ENCODE measurements around the gene PTDSS2. TPM values are rescaled to one million over a fixed set of nuclear protein-coding genes. Genes with fewer than 3 reads are reported as not detected.
"Not testable (repeated sequence)": the region's sequence is repeated elsewhere in the genome, so short reads cannot be mapped to it uniquely, and the experiment has no call there.

PTDSS2 gene
- polyA plus RNA-seq (2011; rRNA removed) (15.8 and 19.7 TPM in 2 replicates), polyA minus RNA-seq (2011; rRNA and poly(A)+ RNA removed) (23.7 and 37.1 TPM in 2 replicates)

DNA sequence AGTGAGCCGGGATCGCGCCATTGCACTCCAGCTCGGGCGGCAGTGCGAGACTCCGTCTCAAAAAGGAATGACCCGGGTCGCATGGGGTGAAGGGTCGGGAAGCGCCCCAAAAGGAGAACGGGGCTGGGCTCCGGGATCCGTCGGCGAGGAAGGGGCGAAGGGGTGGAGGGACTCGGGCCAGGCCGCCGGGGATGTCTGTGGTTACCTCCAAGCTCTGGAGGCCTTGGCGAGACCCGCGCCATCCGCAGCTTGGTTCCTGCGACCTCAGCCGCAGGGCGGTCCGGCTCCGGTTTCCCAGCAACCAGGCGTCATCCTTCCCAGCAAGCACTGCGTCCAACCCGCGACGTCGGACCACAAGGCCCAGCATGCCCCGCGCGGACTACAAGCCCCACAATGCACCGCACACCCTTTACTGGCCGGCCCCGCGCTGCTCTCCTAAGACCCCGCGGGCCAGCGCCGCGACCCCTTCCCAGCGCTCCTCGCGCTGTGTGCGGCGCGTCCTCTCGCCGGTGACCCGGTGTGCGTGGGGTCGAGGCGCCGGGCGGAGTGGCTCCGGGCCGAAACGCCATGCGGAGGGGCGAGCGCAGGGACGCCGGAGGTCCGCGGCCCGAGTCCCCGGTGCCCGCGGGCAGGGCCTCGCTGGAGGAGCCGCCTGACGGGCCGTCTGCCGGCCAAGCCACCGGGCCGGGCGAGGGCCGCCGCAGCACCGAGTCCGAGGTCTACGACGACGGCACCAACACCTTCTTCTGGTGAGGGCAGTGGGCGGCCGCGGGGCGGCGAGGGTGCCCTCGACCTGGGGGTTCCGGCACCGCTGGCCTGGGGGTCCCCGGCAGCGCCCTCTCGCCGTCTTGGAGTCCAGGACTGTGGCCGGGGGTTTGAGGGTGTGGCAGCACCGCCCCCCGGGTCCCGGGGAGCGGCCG, at the start of gene PTDSS2:
TSS of gene PTDSS2 (plus strand) at position 391 of the 920 bp plus-strand sequence. CDS start at position 568, 177 bp downstream.
- Histone ChIP-seq H3K27me3 (ENCODE audit: control insufficient read depth, insufficient read depth, low read length) (no peaks in the 10 kb centered on the region), H3K9me3 (ENCODE audit: control insufficient read depth, insufficient read depth, low read length) (no peaks in the 10 kb centered on the region; the same call in 1 of the 2 replicates), H3K27ac (ENCODE audit: low read depth, low read length) (peak within 1 kb of the TSS; percentile 52), H3K4me3 (ENCODE audit: low read depth, low read length) (peak within 1 kb of the TSS; percentile 85)
- TF ChIP-seq, protein P1, sequence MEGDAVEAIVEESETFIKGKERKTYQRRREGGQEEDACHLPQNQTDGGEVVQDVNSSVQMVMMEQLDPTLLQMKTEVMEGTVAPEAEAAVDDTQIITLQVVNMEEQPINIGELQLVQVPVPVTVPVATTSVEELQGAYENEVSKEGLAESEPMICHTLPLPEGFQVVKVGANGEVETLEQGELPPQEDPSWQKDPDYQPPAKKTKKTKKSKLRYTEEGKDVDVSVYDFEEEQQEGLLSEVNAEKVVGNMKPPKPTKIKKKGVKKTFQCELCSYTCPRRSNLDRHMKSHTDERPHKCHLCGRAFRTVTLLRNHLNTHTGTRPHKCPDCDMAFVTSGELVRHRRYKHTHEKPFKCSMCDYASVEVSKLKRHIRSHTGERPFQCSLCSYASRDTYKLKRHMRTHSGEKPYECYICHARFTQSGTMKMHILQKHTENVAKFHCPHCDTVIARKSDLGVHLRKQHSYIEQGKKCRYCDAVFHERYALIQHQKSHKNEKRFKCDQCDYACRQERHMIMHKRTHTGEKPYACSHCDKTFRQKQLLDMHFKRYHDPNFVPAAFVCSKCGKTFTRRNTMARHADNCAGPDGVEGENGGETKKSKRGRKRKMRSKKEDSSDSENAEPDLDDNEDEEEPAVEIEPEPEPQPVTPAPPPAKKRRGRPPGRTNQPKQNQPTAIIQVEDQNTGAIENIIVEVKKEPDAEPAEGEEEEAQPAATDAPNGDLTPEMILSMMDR (IDR thresholded peaks at IDR 0.05; ENCODE audit: low read depth, low read length), result no peak
- DNase-seq (ENCODE audit: low read depth, low spot score), result peak; percentile 86
- POLR2A ChIA-PET, result interaction anchor here (1.2 to 1.8 kb wide), 4 partner anchors 22 to 243 kb away, joined by 3 to 4 read pairs (median 4); partner anchors contain the start of genes BET1L, PHRF1 and RIC8A
- CTCF ChIA-PET, result interaction anchor here (0.6 to 2.5 kb wide), 6 partner anchors 9 to 243 kb away, joined by 3 to 24 read pairs (median 3); partner anchors contain the start of genes BET1L and RIC8A

DNA sequence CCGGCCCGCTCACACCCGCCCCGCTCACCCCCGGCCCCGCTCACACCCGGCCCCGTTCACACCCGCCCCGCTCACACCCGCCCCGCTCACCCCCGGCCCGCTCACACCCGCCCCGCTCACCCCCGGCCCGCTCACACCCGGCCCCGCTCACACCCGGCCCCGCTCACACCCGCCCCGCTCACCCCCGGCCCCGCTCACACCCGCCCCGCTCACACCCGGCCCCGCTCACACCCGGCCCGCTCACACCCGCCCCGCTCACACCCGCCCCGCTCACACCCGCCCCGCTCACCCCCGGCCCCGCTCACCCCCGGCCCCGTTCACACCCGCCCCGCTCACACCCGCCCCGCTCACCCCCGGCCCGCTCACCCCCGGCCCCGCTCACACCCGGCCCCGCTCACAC, 48.9 kb upstream of the PTDSS2 start:
- POLR2A ChIA-PET; H3K4me3 ChIP-seq (ENCODE audit: low read depth, low read length); H3K27me3 ChIP-seq (ENCODE audit: control insufficient read depth, insufficient read depth, low read length); H3K27ac ChIP-seq (ENCODE audit: low read depth, low read length); DNase-seq (ENCODE audit: low read depth, low spot score); CTCF ChIA-PET: not testable (repeated sequence)
- H3K9me3 ChIP-seq (ENCODE audit: control insufficient read depth, insufficient read depth, low read length), result peaks cover 25% of the 10 kb centered on the region

DNA sequence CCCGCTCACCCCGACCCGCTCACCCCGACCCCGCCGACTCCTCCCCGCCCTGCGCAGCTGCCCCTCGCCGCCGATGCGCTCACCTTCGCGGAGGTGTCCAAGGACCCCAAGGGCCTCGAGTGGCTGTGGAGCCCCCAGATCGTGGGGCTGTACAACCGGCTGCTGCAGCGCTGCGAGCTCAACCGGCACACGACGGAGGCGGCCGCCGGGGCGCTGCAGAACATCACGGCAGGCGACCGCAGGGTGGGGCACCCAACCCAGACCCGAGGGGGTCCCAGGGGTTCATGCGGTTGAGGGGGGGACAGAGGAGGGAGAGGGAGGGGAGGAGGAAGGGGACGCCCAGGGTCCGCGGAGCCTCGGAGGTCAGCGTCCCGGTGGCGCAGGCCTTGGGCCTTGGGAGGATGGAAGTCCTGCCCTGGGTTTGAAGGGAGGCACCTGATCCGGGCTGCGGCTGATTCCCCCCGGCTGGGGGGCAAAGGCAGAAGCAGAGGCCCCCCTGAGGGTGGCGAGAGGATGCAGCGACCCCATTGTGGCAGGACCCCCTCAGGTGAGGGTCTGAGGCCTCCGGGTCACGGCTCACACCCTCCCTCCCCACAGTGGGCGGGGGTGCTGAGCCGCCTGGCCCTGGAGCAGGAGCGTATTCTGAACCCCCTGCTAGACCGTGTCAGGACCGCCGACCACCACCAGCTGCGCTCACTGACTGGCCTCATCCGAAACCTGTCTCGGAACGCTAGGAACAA, 46.9 kb upstream of the PTDSS2 start:
- Histone ChIP-seq H3K27ac (ENCODE audit: low read depth, low read length) (no peak overlapping the region), H3K4me3 (ENCODE audit: low read depth, low read length) (no peak overlapping the region), H3K9me3 (ENCODE audit: control insufficient read depth, insufficient read depth, low read length) (peaks cover 19% of the 10 kb centered on the region), H3K27me3 (ENCODE audit: control insufficient read depth, insufficient read depth, low read length) (no peaks in the 10 kb centered on the region)
- DNase-seq (ENCODE audit: low read depth, low spot score), result no peak
- POLR2A ChIA-PET, result no interaction called here
- CTCF ChIA-PET, result no interaction called here
- TF ChIP-seq, protein P1 (IDR thresholded peaks at IDR 0.05; ENCODE audit: low read depth, low read length), result no peak

DNA sequence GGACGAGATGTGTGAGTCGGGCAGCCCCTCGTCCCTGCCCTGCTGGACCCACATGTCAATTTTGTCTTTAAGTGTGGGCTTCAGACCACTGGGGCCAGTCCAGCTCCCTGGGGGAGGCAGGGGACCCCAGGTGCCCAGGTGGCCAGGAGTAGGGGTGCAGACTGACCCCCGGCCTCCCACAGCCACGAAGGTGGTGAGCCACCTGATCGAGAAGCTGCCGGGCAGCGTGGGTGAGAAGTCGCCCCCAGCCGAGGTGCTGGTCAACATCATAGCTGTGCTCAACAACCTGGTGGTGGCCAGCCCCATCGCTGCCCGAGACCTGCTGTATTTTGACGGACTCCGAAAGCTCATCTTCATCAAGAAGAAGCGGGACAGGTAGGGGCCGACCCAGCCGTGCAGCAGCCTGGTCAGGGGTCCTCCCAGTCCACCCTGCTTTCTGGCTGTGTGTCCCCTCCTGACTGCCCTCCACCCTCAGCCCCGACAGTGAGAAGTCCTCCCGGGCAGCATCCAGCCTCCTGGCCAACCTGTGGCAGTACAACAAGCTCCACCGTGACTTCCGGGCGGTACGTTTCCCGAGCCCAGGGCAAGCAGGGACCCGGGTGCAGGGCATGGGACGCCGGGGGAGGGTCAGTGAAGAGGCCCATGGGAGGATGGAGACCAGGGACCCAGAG, 46.2 kb upstream of the PTDSS2 start:
- H3K27me3 ChIP-seq (ENCODE audit: control insufficient read depth, insufficient read depth, low read length), result no peaks in the 10 kb centered on the region
- no peak for DNase-seq (ENCODE audit: low read depth, low spot score)
- TF ChIP-seq, protein P1 (IDR thresholded peaks at IDR 0.05; ENCODE audit: low read depth, low read length), result no peak
- ChIA-PET CTCF (interaction anchor here (0.6 kb wide), 1 partner anchor 99 kb away, joined by 7 read pairs; no protein-coding TSS in a partner anchor), POLR2A (no interaction called here)
- H3K4me3 ChIP-seq (ENCODE audit: low read depth, low read length), result no peak overlapping the region
- peaks cover 16% of the 10 kb centered on the region for H3K9me3 ChIP-seq (ENCODE audit: control insufficient read depth, insufficient read depth, low read length)
- H3K27ac ChIP-seq (ENCODE audit: low read depth, low read length), result no peak overlapping the region
